Measurements from ENCODE around the gene ZBP1.
A peak's percentile ranks its signal among the peaks of the same experiment; 100 is the strongest.

Gene ZBP1

GRCh38 chr20:57584768-57585461 lies 35.3 kb downstream of the ZBP1 start:
- no peak for DNase-seq

- no peak for DNase-seq
Observed at GRCh38 chr20:57583289-57584257, 36.7 kb downstream of the ZBP1 start.

- DNase-seq = no peak
Observed at GRCh38 chr20:57582432-57583288, 37.6 kb downstream of the ZBP1 start.

- DNase-seq = no peak
Observed at GRCh38 chr20:57582029-57582378, 38.2 kb downstream of the ZBP1 start.

- peak; percentile 89 to 92 for DNase-seq
Observed at GRCh38 chr20:57581202-57582028, 38.8 kb downstream of the ZBP1 start.

- DNase-seq = no peak
Observed at GRCh38 chr20:57580478-57581201, 39.6 kb downstream of the ZBP1 start.

- no peak for DNase-seq
Observed at GRCh38 chr20:57579898-57580447, 40.3 kb downstream of the ZBP1 start.

GRCh38 chr20:57579331-57579897 lies 40.8 kb downstream of the ZBP1 start:
- no peak for DNase-seq

- no peak for DNase-seq
Observed at GRCh38 chr20:57578476-57579165, 41.6 kb downstream of the ZBP1 start.

GRCh38 chr20:57577679-57578475 lies 42.3 kb downstream of the ZBP1 start:
- no peak for DNase-seq

- no peak for DNase-seq
Observed at GRCh38 chr20:57576617-57577550, 43.3 kb downstream of the ZBP1 start.

GRCh38 chr20:57576002-57576401 lies 44.2 kb downstream of the ZBP1 start:
- no peak for DNase-seq

GRCh38 chr20:57574954-57575353 lies 45.3 kb downstream of the ZBP1 start:
- DNase-seq = no peak

GRCh38 chr20:57573894-57574293 lies 46.3 kb downstream of the ZBP1 start:
- DNase-seq = no peak

GRCh38 chr20:57573242-57573641 lies 47.0 kb downstream of the ZBP1 start:
- DNase-seq = no peak

GRCh38 chr20:57571782-57572416 lies 48.3 kb downstream of the ZBP1 start:
- no peak for DNase-seq

- DNase-seq = no peak
Observed at GRCh38 chr20:57570920-57571319, 49.3 kb downstream of the ZBP1 start.
